Adrenal gland (tissue), 12 donors: Measurements from ENCODE around the gene HOXA5. TPM values are rescaled to one million over a fixed set of nuclear protein-coding genes. Genes with fewer than 3 reads are reported as not detected.

Source experiments
- DNase-seq, 7 donors: peaks; one replicate each; pipeline ENCODE4 v3.0.0-alpha.2; 2019 to 2020
- H3K27ac ChIP-seq, 5 donors: fragments of 200-600 bp; sonication (generic) in 4 of 5; 1 replicate in 3 of 5; 2 replicates in 2 of 5; pipeline versions ENCODE4 v1.5.1 to v1.8.0; 2016 to 2020; ENCODE audit warnings: mild to moderate bottlenecking in 1 of 5
- H3K27me3 ChIP-seq: fragments of 200-600 bp; 2 replicates; pipeline ENCODE4 v1.8.0; 2021
- H3K36me3 ChIP-seq, 2 donors: fragments of 200-600 bp; replicated peaks in 1 of 2; 1 replicate in 1 of 2; 2 replicates in 1 of 2; pipeline versions ENCODE4 v1.5.1 to v1.8.0; 2018 to 2022
- H3K4me1 ChIP-seq, 2 donors: fragments of 200-600 bp; replicated peaks in 1 of 2; 1 replicate in 1 of 2; 2 replicates in 1 of 2; pipeline versions ENCODE4 v1.5.1 to v1.8.0; 2018 to 2021
- H3K4me3 ChIP-seq, 4 donors: fragments of 200-600 bp; sonication (generic) in 3 of 4; one replicate each; pipeline ENCODE4 v1.5.1; 2016 to 2018
- H3K9me3 ChIP-seq, 3 donors: fragments of 200-600 bp; sonication (generic) in 1 of 3; replicated peaks in 1 of 3; 1 replicate in 2 of 3; 2 replicates in 1 of 3; pipeline versions ENCODE4 v1.5.1 to v1.8.0; 2016 to 2021
- CTCF ChIP-seq, 6 experiments: fragments of 450-650 bp in 4 of 6; fragments of 200-600 bp in 2 of 6; sonication (generic) in 1 of 6; IDR thresholded peaks; 1 replicate in 5 of 6; 2 replicates in 1 of 6; pipeline versions ENCODE4 v1.5.1 to v1.8.0; 2016 to 2021; ENCODE audit warnings: antibody characterized with exemption in 6 of 6, mild to moderate bottlenecking in 2 of 6, moderate library complexity in 1 of 6
- POLR2A ChIP-seq, 2 donors: fragments of 450-650 bp; IDR thresholded peaks; one replicate each; pipeline ENCODE4 v1.6.1; 2017; ENCODE audit warnings: antibody characterized with exemption in 2 of 2, mild to moderate bottlenecking in 2 of 2, moderate library complexity in 1 of 2
- WGBS, 4 donors: extraction: QIAGEN DNeasy Blood & Tissue Kit in 2 of 4; methylation state at CpG; one replicate each; pipeline versions ENCODE4 v1.1.5 to v1.1.7; 2013 to 2017; 5-methylcytosine and 5-hydroxymethylcytosine counted together
- intact Hi-C, 2 donors: fragments of 100-400 bp; cut with DNase I; formaldehyde crosslinking; loops; one replicate each; pipeline versions ENCODE4 v1.14.1 to v1.15.0; 2022 to 2023
- polyA plus RNA-seq, 3 donors: library from polyadenylated mRNA; stranded (reverse); fragments of 200-250 nt in 2 of 3; fragments of 350-450 nt in 1 of 3; fragmentation: Illumina TruSeq in 1 of 3; extraction: RNeasy Lipid Tissue Mini Kit (QIAGEN cat#74804) in 1 of 3; gene quantifications; one replicate each; pipeline ENCODE4 v1.2.3, GENCODE V29; 2013 to 2014
- total RNA-seq, 9 donors: library from RNA; depleted of rRNA in 4 of 9; stranded (reverse); fragments of >200 nt in 4 of 9; fragments of 120-200 nt in 1 of 9; fragmentation: NEBNext Ultra II Directional in 1 of 9; extraction: Animal tissue kit (Norgen Biotek cat#: 25700) in 1 of 9; gene quantifications; one replicate each; pipeline versions ENCODE4 v1.1.0 to v1.2.4, GENCODE V29; 2013 to 2023
- donor health status: healthy with polysubstance abuse.
- donor health status: Bipolar disorder and iron deficiency.
- donor health status: DM: yes; HTN: yes; CAD: no.
- donor health status: DM: no; HTN: no; CAD: no.
- donor health status: DM: no; HTN: no; CAD: no.
- donor health status: DM: yes; HTN: yes; CAD: no.

The HOXA5 gene
- total and polyA plus RNA-seq, 12 donors: 21.8 to 132 (median 57.0) TPM

GRCh38 chr7:27184337-27185012, 41.0 kb upstream of the HOXA5 start:
- 2 to 6% (median 4%) methylated on average over 10 to 72 of the region's 72 CpGs for WGBS, 4 donors
- intact Hi-C loops: loop anchor here in 1 of 2 donors (10.0 kb wide), 1 partner anchor 1310 kb away; no protein-coding TSS in a partner anchor
- peaks cover 98% of the 10 kb centered on the region for H3K27me3 ChIP-seq
- H3K27ac ChIP-seq: no peak overlapping the region
- H3K36me3 ChIP-seq: no peaks in the 10 kb centered on the region
- H3K9me3 ChIP-seq: no peaks in the 10 kb centered on the region
- no peak for TF ChIP-seq POLR2A (IDR thresholded peaks at IDR 0.05)
- no peak for TF ChIP-seq CTCF (IDR thresholded peaks at IDR 0.05)
- peaks cover 17 to 33% of the 10 kb centered on the region in 2 donors for H3K4me1 ChIP-seq
- H3K4me3 ChIP-seq: peak overlapping the region in 1 of 4 donors; percentile 42
- peak; percentile 20 to 58 (median 37) for DNase-seq

- no peaks in the 10 kb centered on the region for H3K9me3 ChIP-seq
- DNase-seq: peak in 5 of 7 donors; percentile 6 to 45 (median 14)
- no peak overlapping the region for H3K27ac ChIP-seq
- peaks cover 97% of the 10 kb centered on the region for H3K27me3 ChIP-seq
- WGBS, 4 donors: 6 to 10% (median 8%) methylated on average over 30 of the region's 30 CpGs
- TF ChIP-seq POLR2A (IDR thresholded peaks at IDR 0.05): no peak
- H3K4me1 ChIP-seq: peaks cover 19 to 29% of the 10 kb centered on the region in 2 donors
- H3K4me3 ChIP-seq: peak overlapping the region in 1 of 4 donors; percentile 42
- no peaks in the 10 kb centered on the region for H3K36me3 ChIP-seq
- intact Hi-C loops: loop anchor here in 1 of 2 donors (10.0 kb wide), 1 partner anchor 1309 kb away; no protein-coding TSS in a partner anchor
Measured at GRCh38 chr7:27183682-27184336, 40.3 kb upstream of the HOXA5 start.

- H3K9me3 ChIP-seq: no peaks in the 10 kb centered on the region
- no peak overlapping the region for H3K27ac ChIP-seq
- H3K4me3 ChIP-seq: no peak overlapping the region
- peaks cover 19 to 21% of the 10 kb centered on the region in 2 donors for H3K4me1 ChIP-seq
- no peak for TF ChIP-seq POLR2A (IDR thresholded peaks at IDR 0.05)
- TF ChIP-seq CTCF (IDR thresholded peaks at IDR 0.05): no peak
- intact Hi-C loops: loop anchor here in 1 of 2 donors (10.0 kb wide), 1 partner anchor 1308 kb away; no protein-coding TSS in a partner anchor
- no peaks in the 10 kb centered on the region for H3K36me3 ChIP-seq
- WGBS, 4 donors: 15 to 27% (median 18%) methylated on average over 17 to 39 of the region's 39 CpGs
- peaks cover 97% of the 10 kb centered on the region for H3K27me3 ChIP-seq
- peak in 5 of 7 donors; percentile 13 to 43 (median 14) for DNase-seq
Measured at GRCh38 chr7:27182861-27183681, 39.6 kb upstream of the HOXA5 start.

GRCh38 chr7:27182285-27182841, 38.9 kb upstream of the HOXA5 start:
- intact Hi-C loops: loop anchor here in 1 of 2 donors (10.0 kb wide), 1 partner anchor 1308 kb away; no protein-coding TSS in a partner anchor
- no peak overlapping the region for H3K4me3 ChIP-seq
- H3K9me3 ChIP-seq: no peaks in the 10 kb centered on the region
- peaks cover 19% of the 10 kb centered on the region in 2 donors for H3K4me1 ChIP-seq
- no peak overlapping the region for H3K27ac ChIP-seq
- no peak for TF ChIP-seq POLR2A (IDR thresholded peaks at IDR 0.05)
- no peak for TF ChIP-seq CTCF (IDR thresholded peaks at IDR 0.05)
- no peaks in the 10 kb centered on the region for H3K36me3 ChIP-seq
- 36 to 56% (median 47%) methylated on average over 4 of the region's 4 CpGs for WGBS, 4 donors
- peaks cover 94% of the 10 kb centered on the region for H3K27me3 ChIP-seq
- peak in 5 of 7 donors; percentile 6 to 36 (median 13) for DNase-seq
